K562 (cell line): Measurements from ENCODE around the gene VPS37D. TPM values are rescaled to one million over a fixed set of nuclear protein-coding genes. Genes with fewer than 3 reads are reported as not detected.
A peak's percentile ranks its signal among the peaks of the same experiment; 100 is the strongest.

Experiments used
- CHD2 ChIP-seq: IDR thresholded peaks from 2 replicates; pipeline ENCODE4 v1.6.1; 2011; ENCODE audit warnings: low read depth, low read length
- E2F8 ChIP-seq: fragments of 450-650 bp; IDR thresholded peaks from 2 replicates; pipeline ENCODE4 v1.7.1; 2018; ENCODE audit warnings: mild to moderate bottlenecking, low read depth; ENCODE audit not compliant: partially characterized antibody
- MYC ChIP-seq, 2 experiments: fragments of 250-450 bp in 1 of 2; sonication (Bioruptor Pico) in 1 of 2; IDR thresholded peaks; 2 replicates each; pipeline versions ENCODE4 v1.5.1 to v1.6.1; 2012 to 2021; ENCODE audit warnings: low read depth in 2 of 2, borderline replicate concordance in 1 of 2, improper control_type of control experiment in 1 of 2, low read length in 1 of 2, mild to moderate bottlenecking in 1 of 2, moderate library complexity in 1 of 2
- PURB ChIP-seq: sonication (generic); formaldehyde crosslinking; IDR thresholded peaks from 2 replicates; pipeline ENCODE4 v1.9.0; 2021; ENCODE audit warnings: low read depth, mild to moderate bottlenecking, missing genetic modification reagents
- RBFOX2 ChIP-seq: fragments of 200-400 bp; formaldehyde crosslinking; IDR thresholded peaks from 2 replicates; pipeline ENCODE4 v1.6.1; 2017; ENCODE audit warnings: low read depth, mild to moderate bottlenecking, low read length, moderate library complexity
- RBM22 ChIP-seq: fragments of 200-400 bp; formaldehyde crosslinking; IDR thresholded peaks from 2 replicates; pipeline ENCODE4 v1.6.1; 2018; ENCODE audit warnings: low read length, low read depth; ENCODE audit not compliant: poor library complexity, severe bottlenecking
- SAFB2 ChIP-seq: fragments of 200-400 bp; formaldehyde crosslinking; IDR thresholded peaks from 2 replicates; pipeline ENCODE4 v1.6.1; 2018; ENCODE audit warnings: borderline replicate concordance, low read length, low read depth, moderate library complexity; ENCODE audit not compliant: severe bottlenecking
- SIN3A ChIP-seq, 2 experiments: fragments of 150-350 bp in 1 of 2; IDR thresholded peaks; 2 replicates each; pipeline ENCODE4 v1.6.1; 2011 to 2016; ENCODE audit warnings: borderline replicate concordance in 2 of 2, low read depth in 2 of 2, low read length in 2 of 2, mild to moderate bottlenecking in 2 of 2, moderate library complexity in 2 of 2; ENCODE audit not compliant: control insufficient read depth in 1 of 2
- SUPT5H ChIP-seq: fragments of 450-650 bp; IDR thresholded peaks from 2 replicates; pipeline ENCODE4 v1.6.1; 2016
- VEZF1 ChIP-seq: fragments of 200-800 bp; sonication (Bioruptor generic); IDR thresholded peaks from 2 replicates; pipeline ENCODE4 v1.6.1; 2017; ENCODE audit warnings: missing genetic modification characterization, missing compliant biosample characterization
- ZHX1 ChIP-seq: fragments of 150-350 bp; conservative IDR thresholded peaks from 2 replicates; pipeline ENCODE4 v1.6.1; 2014; ENCODE audit warnings: low read length
- polyA plus RNA-seq, 8 experiments: library from polyadenylated mRNA; depleted of rRNA in 4 of 8; stranded (reverse) in 5 of 8; unstranded in 3 of 8; fragments of >200 nt; fragmentation: Nextera tagmentation in 2 of 8; fragmentation: Illumina TruSeq in 1 of 8; extraction: Ambion mirVana in 2 of 8; extraction: Trizol in 1 of 8; gene quantifications; 2 replicates each; pipeline versions ENCODE4 v1.2.1 to v1.2.3, GENCODE V29; 2011 to 2014; ENCODE audit warnings: inconsistent platforms in 1 of 8, missing spikeins in 1 of 8
- total RNA-seq, 7 experiments: library from RNA; depleted of rRNA in 6 of 7; stranded (reverse); fragments of >200 nt in 6 of 7; fragmentation: Illumina TruSeq in 2 of 7; extraction: Trizol in 2 of 7; gene quantifications; 2 replicates each; pipeline versions ENCODE4 v1.2.1 to v1.2.3, GENCODE V29; 2011 to 2021; ENCODE audit warnings: low replicate concordance in 1 of 7
- TF ChIP-seq, protein P1 (sequence below): fragments of 450-650 bp; IDR thresholded peaks from 2 replicates; pipeline ENCODE4 v1.6.1; 2014; ENCODE audit warnings: low read depth, mild to moderate bottlenecking, moderate library complexity, borderline replicate concordance

The VPS37D gene
- total and polyA plus RNA-seq, 9 of the 15 experiments (the other 6 are each of a cell fraction or from before 2014, with no cell fraction given) = 0.25 to 2.3 (median 1.0) TPM; not detected in 3

DNA sequence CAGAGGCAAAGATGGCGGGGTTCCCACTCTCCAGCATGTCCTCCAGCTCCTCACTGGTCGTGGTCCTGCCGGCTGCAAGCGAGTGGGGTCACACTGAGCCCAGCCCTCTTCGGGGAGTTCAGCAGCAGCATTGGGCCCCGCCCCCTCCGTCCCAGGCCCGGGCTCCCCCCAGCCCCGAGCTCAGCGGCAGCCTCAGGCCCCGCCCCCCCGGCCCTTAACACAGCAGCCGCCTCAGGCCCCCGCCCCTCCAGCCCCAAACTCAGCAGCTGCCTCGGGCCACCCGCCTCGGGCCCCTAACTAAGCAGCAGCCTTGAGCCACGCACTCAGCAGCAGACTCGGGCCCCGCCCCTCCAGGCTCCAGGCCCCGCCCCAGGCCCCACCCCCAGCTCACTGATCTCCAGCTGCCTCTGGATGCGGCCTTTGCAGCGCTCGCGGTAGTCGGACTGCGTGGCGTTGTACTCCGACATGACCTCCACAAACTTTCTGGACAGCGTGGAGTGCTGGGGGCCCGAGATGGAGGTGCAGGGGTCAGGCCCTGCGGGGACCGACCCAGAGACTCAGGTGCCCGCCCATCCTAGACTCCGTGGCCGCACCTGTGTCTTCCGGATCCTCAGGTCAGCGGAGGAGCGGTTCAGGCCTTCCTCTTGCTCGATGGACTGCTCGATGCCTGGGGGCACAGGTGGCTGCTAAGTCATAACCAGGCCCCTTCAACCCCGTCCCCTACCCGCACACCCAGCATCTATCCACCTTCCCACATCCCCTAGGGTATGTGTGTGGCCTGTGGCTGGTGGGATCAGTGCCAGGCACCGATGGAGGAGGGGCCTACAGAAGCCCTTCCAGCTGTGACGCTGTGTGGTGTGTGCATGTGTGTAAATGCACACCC is 36.4 kb downstream of the VPS37D start (continued):
- peak in 1 of 2 experiments; percentile 29; a peak in 1 of 4 replicates for TF ChIP-seq SIN3A (IDR thresholded peaks at IDR 0.05; ENCODE audit: borderline replicate concordance in 2 of 2, control insufficient read depth in 1 of 2, low read depth in 2 of 2, low read length in 2 of 2)
- no peak for TF ChIP-seq PURB (CRISPR knock-in tag)
- no peak for TF ChIP-seq SAFB2
- TF ChIP-seq VEZF1 (CRISPR knock-in tag) = peak; percentile 49; the same call in 1 of the 2 replicates
- TF ChIP-seq SUPT5H = peak; percentile 16; the same call in 1 of the 2 replicates
- peak; percentile 69; the same call in 1 of the 2 replicates for TF ChIP-seq CHD2
- TF ChIP-seq RBFOX2 = 0 out of 2 replicates have a peak, but pooled peaks have one; percentile 13
- peak; percentile 33 for TF ChIP-seq RBM22
- TF ChIP-seq ZHX1 = no peak
- TF ChIP-seq E2F8 = no peak
- TF ChIP-seq, protein P1, sequence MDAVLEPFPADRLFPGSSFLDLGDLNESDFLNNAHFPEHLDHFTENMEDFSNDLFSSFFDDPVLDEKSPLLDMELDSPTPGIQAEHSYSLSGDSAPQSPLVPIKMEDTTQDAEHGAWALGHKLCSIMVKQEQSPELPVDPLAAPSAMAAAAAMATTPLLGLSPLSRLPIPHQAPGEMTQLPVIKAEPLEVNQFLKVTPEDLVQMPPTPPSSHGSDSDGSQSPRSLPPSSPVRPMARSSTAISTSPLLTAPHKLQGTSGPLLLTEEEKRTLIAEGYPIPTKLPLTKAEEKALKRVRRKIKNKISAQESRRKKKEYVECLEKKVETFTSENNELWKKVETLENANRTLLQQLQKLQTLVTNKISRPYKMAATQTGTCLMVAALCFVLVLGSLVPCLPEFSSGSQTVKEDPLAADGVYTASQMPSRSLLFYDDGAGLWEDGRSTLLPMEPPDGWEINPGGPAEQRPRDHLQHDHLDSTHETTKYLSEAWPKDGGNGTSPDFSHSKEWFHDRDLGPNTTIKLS = peak; percentile 18; the same call in 1 of the 2 replicates
- TF ChIP-seq MYC (IDR thresholded peaks at IDR 0.05; ENCODE audit: low read depth, low read length) = 0 out of 2 replicates have a peak, but pooled peaks have one; percentile 19
- TF ChIP-seq MYC (CRISPR knock-in tag; IDR thresholded peaks at IDR 0.05; ENCODE audit: borderline replicate concordance, low read depth) = no peak
